Measurements from ENCODE around the gene DPT.

The DPT gene

DNA sequence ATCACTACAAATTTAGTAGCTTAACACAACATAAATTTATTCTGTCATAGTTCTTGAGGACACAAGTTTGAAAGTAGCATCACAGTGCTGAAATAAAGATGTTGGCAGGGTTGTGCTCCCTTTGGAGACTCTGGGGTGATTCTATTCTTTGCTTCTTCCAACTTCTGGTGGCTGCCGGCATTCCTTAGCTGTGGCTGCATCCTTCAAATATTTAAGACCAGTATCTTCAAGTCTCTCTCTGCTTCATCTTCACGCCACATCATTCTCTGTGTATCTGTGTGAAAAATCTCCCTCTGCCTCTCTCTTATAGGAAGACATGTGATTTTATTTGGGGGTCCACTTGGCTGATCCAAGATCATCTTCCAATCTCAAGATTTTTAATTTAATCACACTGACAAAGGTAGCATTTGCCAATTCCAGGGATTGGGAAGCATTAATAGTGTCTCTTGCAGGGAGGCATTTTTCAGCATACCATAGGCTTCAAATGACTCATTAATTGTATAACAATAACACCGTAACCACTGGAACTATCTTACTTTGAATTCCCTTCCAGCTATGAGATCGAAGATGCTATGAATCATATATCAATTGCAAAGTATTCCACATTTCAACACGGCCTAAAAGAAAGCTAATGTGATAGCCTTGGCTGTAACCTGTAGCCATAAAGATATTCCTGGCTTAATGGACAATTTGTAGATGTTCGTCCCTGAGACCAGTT, 74.6 kb downstream of the DPT start:
- DNase-seq, result no peak

DNA sequence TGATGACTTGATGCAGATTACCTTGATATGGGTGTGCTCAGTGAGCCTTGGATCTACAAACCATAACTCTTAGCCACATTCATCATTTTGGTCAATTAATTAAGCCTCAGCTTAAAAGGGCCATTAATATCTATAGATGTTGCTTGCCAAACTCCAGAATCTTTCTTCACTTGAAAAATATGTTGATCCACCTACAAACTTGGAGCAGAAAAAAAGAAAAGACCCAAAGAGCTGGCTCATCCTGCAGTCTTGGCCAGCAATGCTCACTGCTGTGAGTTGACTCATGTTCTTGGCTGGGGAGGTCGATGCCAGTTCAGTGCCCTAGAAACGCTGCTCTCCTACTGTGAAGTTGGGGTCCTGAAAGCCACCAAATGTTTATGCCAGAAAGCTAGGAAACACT, 75.4 kb downstream of the DPT start:
- DNase-seq, result no peak

DNA sequence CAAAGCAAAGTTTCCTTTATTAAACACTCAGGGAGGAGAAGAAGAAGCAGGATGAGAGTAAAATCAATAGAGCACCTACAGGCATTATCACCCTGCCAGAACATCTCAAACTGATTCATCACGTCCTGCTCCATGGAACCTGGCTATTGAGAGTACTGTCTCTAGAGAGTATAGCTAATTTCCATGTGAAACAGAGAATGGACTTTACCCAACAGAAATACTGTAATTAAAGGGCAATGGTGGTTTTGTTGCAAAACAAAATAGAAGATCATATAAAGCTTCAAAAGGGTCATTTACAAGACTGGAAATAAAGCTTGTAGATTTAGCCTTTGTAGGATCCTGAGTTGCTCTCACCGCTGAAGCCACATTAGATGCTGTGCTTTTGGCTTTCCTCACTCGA, 83.3 kb downstream of the DPT start:
- no peak for DNase-seq
